Activated gamma-delta T cell treated with Interleukin-2 at 50 U/mL for 16 hours (primary cell): ENCODE measurements around the gene LRRK1.

Source experiments
- DNase-seq: peaks from one replicate; pipeline ENCODE4 v3.0.0-alpha.2; 2020

Gene LRRK1

DNA sequence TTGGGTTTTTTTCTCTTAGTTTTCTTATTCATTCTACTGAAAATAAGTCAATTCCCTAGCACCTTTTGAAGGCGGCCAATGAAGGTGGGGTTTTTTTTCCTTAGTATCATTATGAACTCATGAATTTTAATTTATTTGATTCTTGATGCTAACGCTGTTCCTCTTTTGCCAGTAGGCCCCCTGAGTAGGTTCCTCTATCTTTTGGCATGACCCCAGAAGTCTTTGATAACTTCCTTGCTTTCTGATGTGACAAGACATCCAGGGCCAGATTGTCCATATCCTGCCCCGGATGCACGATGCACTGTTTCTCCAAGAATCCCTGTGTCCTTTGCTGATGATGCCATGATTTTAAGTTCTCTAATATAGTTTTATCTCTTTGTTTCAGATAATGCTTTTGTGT lies 20.6 kb downstream of the LRRK1 start:
- DNase-seq, result no peak

DNA sequence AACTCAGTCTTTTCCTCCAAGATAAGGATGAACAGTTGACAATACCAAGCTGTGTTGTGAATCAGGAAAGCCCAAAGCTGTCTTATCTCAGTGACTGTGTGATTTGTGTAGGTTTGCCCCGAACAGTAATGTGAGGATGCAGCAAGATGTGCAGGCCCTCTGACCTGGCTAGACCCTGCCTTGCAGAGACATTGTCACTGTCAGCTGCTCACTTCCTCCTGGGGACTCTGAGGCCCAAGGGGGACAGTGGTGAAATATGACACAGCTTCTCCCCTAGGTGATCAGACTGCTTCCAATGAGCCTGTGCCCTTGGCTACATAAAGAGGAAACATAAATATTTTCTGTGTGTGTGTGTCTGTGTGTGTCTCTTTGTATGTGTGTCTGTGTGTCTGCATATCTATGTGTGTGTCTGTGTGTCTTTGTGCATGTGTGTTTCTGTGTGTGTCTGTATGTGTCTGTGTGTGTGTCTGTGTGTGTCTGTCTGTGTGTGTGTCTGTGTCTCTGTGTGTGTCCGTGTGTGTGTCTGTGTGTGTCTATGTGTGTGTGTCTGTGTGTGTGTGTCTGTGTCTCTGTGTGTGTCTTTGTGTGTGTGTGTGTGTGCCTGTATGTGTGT lies 21.7 kb downstream of the LRRK1 start:
- no peak for DNase-seq

DNA sequence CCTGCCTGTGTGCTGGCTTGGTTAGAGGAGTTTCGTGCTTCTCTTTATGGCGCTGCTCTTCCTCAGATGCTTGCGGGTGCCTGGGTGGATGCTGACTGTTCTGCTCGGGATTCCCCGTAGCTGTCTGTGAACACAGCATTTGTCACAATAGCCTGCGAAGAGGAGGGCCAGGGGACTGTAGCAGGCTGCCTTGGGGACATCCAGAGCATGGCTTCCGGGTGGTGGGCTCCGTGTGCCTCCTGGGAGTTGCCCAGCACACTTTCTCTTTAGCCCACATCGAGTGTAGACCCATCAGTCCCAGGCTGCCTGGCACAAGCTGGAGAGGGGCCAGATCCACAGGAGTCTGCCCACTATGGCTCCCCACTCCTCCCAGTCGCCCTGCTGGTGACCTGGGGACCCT lies 22.4 kb downstream of the LRRK1 start:
- no peak for DNase-seq

- no peak for DNase-seq
Measured at GRCh38 chr15:100942656-100943425, 23.7 kb downstream of the LRRK1 start.

- DNase-seq, result no peak
Measured at GRCh38 chr15:100944244-100944895, 25.2 kb downstream of the LRRK1 start.

- DNase-seq, result no peak
Measured at GRCh38 chr15:100944986-100945385, 25.8 kb downstream of the LRRK1 start.

GRCh38 chr15:100947760-100948429 lies 28.7 kb downstream of the LRRK1 start:
- DNase-seq, result no peak

- DNase-seq, result no peak
Measured at GRCh38 chr15:100948430-100948762, 29.2 kb downstream of the LRRK1 start.

DNA sequence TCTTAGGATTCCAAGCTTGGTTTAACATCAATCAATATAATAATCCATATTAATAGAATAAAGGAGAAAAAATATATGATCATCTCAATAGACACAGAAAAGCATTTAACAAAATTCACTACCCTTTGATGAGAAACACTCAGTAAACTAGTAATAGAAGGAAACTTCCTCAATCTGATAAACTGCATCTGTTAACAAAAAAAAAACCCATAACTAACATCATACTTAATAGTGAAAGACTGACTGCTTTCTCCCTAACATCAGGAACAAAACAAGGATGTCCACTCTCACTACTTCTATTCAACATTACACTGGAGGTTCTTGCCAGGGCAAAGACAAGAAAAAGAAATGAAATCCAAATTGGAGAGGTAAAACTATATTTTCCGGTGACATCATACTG lies 30.5 kb downstream of the LRRK1 start:
- DNase-seq, result no peak

- no peak for DNase-seq
Measured at GRCh38 chr15:100951965-100952364, 32.8 kb downstream of the LRRK1 start.

DNA sequence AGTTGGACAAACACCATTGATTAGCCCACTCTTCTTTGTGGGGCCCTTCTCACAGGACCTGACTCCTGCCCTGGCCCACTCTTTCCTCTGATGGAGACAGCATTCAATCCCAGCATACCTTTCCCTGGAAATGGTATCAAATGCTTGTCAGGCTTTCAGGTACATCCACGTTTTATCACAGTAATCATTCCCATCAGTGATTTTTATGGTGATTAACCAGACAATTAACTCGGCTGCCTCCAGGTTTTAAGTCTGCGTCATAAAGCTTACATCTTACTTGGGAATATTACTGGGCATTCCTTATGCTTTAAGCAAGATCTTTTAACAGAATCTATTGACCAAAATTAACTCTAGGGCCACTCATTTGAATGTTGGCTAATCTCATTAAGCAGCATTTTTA lies 33.4 kb downstream of the LRRK1 start:
- DNase-seq, result no peak

GRCh38 chr15:100958326-100959065 lies 39.3 kb downstream of the LRRK1 start:
- DNase-seq, result no peak

- no peak for DNase-seq
Measured at GRCh38 chr15:100959066-100960050, 40.2 kb downstream of the LRRK1 start.

DNA sequence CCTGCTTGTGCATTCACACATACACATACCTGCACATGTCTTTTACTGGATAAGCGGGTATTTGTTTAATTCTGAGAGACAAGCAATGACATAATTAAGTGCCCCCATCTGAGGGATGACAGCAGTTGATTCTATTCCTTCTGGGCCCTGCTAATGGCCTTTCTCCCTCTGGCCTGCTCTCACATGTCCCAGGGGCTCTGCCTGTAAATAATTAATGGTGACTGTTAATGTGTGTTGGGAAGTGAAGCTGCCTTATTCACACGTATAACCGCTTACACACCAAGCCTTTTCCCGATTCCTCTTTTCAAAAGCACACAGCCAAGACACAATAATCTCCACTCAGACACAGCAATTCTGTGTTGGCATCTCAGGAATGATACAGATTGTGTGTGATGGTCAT lies 47.8 kb downstream of the LRRK1 start:
- DNase-seq, result no peak

- no peak for DNase-seq
Measured at GRCh38 chr15:100968050-100968966, 49.2 kb downstream of the LRRK1 start.

DNA sequence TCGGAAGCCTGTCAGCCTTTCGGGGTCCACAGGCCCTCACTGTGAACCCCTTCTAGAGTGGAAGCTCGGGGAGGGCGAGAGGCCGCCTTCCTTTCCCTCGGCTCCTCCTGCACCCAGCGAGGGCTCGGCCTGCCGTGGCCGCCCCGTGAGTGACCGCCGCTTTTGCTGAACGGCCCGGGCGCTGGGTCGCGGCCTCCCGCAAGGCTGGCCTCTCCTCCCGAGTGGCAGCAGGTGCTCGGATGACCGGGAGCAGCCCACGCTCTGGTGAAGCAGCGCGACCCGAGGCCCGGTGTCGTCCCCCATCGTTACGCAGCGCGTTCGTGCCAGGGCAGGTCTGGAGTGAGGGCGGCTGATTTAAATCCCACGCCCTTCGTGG lies 53.8 kb downstream of the LRRK1 start:
- no peak for DNase-seq

DNA sequence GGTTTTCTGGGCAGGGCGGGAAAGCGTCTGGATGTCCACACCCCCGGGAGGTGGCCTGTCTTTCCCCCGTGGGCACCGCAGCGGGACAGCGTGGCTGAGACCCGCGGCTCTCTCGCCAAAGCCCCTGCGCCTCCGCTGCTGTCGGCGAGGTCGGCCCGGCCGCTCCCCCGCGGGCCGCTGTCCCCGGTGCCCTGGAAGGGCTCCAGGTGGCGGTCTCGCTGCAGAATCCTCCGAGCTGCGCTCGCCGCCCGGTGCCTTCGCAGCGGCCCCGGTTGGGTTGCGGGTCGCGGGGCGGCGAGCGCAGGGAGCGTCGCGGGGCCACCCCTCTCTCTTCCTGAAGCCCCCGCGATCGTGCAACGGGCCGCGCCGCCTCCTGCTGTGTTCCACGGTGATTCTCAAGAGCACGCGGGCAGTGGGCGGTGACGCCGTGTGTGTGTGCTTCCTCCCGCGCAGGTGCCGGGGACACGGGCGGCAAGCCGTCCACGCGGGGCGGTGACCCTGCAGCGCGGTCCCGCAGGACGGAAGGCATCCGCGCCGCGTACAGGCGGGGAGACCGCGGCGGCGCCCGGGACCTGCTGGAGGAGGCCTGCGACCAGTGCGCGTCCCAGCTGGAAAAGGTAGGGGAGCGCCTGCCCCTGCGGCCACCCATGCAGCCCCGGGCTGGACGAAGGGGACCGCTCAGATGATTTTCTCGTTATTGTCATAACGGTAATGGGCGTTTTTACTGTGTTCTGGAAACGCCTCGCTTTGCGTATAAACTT lies 54.4 kb downstream of the LRRK1 start:
- no peak for DNase-seq

DNA sequence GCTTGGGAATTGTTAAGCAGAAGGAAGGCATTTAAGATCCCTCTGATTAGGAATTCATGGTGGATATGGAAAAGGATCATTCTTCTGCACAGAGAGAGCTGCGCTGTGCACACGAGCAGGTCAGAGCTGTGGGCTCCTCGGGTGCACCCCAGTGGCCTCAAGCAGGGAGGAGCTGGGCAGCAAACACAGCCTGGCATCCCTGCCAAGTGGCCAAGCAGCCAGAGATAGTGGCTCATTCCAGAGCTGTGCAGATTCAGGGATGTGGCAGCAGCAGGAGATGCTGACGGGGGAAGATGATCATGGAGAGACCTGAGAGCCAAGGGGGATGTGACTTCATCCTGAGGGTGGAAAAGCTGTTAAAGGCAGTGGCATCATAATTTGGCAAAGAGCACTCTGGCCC lies 55.9 kb downstream of the LRRK1 start:
- DNase-seq, result no peak

GRCh38 chr15:100980410-100981046 lies 61.4 kb downstream of the LRRK1 start:
- DNase-seq, result no peak
